WERI-Rb-1 (cell line): ENCODE data around the gene TSSK6.

Experiments
- DNase-seq: peaks from one replicate; pipeline ENCODE4 v3.0.0-alpha.2; 2020
- H3K27ac ChIP-seq: fragments of 250-450 bp; sonication (Bioruptor Pico); 2 replicates; pipeline ENCODE4 v1.5.1; 2020; ENCODE audit warnings: mild to moderate bottlenecking, moderate library complexity
- H3K27me3 ChIP-seq: fragments of 250-450 bp; sonication (Bioruptor Pico); 2 replicates; pipeline ENCODE4 v1.5.1; 2021; ENCODE audit warnings: mild to moderate bottlenecking, low read depth, moderate library complexity; ENCODE audit not compliant: insufficient read depth, severe bottlenecking
- H3K36me3 ChIP-seq: fragments of 250-450 bp; sonication (Bioruptor Pico); 2 replicates; pipeline ENCODE4 v1.5.1; 2020; ENCODE audit warnings: mild to moderate bottlenecking, moderate library complexity
- H3K4me3 ChIP-seq: 2 replicates; pipeline ENCODE4 v1.5.1; 2011; ENCODE audit warnings: low read depth, mild to moderate bottlenecking, control low read depth, low read length
- H3K9me3 ChIP-seq: fragments of 250-450 bp; sonication (Bioruptor Pico); 2 replicates; pipeline ENCODE4 v1.5.1; 2021; ENCODE audit warnings: mild to moderate bottlenecking, moderate library complexity; ENCODE audit not compliant: severe bottlenecking
- TF ChIP-seq, protein P1 (sequence below): IDR thresholded peaks from 2 replicates; pipeline ENCODE4 v1.5.1; 2011; ENCODE audit warnings: low read depth, mild to moderate bottlenecking, control low read depth, inconsistent platforms, low read length

TSSK6 gene

DNA sequence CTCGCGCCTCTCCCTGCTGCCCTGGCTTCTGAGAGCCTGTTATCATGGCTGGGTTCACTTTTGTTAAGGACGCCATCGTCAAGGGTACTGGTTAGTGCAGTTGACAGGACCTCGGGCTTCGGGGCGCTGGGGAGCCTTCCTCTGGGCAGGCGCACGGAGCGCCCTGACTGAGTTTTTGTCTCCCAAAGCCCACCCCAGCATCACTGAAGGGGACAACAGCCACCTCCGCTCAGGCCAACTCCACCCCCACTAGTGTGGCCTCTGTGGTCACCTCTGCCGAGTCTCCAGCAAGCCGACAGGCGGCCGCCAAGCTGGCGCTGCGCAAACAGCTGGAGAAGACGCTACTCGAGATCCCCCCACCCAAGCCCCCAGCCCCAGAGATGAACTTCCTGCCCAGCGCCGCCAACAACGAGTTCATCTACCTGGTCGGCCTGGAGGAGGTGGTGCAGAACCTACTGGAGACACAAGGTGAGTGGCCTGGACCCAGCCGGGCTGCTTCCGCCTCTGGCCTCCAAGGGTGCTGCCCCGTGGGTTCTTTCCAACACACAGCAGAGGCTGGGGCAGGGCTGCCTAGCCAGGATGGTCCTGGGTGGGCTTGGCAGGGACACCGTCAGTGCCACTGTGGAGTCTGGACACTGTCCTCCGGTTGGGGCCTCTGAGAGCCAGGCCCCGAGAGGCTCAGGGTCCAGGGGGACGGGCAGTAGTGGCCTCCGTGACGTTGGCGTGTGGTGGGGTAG lies 16.9 kb downstream of the TSSK6 start:
- no peak for DNase-seq
- no peaks in the 10 kb centered on the region for H3K27me3 ChIP-seq
- TF ChIP-seq, protein P1, sequence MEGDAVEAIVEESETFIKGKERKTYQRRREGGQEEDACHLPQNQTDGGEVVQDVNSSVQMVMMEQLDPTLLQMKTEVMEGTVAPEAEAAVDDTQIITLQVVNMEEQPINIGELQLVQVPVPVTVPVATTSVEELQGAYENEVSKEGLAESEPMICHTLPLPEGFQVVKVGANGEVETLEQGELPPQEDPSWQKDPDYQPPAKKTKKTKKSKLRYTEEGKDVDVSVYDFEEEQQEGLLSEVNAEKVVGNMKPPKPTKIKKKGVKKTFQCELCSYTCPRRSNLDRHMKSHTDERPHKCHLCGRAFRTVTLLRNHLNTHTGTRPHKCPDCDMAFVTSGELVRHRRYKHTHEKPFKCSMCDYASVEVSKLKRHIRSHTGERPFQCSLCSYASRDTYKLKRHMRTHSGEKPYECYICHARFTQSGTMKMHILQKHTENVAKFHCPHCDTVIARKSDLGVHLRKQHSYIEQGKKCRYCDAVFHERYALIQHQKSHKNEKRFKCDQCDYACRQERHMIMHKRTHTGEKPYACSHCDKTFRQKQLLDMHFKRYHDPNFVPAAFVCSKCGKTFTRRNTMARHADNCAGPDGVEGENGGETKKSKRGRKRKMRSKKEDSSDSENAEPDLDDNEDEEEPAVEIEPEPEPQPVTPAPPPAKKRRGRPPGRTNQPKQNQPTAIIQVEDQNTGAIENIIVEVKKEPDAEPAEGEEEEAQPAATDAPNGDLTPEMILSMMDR, result no peak
- no peak overlapping the region for H3K4me3 ChIP-seq
- H3K27ac ChIP-seq, result no peak overlapping the region
- H3K9me3 ChIP-seq, result no peaks in the 10 kb centered on the region
- peaks cover 79% of the 10 kb centered on the region for H3K36me3 ChIP-seq

DNA sequence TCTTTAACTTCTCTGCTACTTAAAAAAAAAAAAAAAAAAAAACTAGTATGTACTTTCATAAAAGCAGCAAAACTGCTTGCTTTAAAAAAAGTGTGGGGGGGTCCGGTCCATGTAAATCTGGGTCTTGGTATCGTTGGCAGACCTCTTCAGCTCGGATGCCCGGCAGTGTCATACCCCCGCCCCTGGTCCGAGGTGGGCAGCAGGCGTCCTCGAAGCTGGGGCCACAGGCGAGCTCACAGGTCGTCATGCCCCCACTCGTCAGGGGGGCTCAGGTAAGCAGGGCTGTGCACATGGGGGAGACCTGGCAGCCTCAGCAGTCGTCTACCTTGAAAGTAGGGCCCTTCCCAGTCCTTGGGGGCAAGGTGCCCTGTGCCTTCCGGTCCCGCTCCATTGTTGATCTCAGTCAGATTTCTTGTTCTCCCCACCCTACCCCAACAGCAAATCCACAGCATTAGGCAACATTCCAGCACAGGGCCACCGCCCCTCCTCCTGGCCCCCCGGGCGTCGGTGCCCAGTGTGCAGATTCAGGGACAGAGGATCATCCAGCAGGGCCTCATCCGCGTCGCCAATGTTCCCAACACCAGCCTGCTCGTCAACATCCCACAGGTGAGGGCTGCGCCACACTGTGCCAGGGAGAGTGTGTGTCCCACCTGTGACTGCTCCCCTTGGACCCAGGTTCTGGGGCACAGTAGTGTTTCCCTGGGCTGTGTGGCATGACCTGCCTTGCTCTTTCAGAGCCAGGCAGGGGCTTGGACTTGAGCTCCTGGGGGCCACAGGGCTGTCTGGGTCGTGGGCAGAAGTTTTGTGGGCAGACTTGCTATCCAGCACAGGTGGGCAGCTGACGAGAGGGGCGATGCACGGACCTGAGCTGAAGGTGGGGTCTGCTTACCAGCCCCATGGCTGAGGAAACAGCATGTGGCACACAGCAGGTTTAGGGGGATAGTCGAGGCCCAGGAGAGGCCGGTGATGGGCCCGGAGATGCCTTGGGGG lies 19.4 kb downstream of the TSSK6 start:
- no peak overlapping the region for H3K4me3 ChIP-seq
- H3K27ac ChIP-seq, result no peak overlapping the region
- TF ChIP-seq, protein P1, result no peak
- peaks cover 73% of the 10 kb centered on the region for H3K36me3 ChIP-seq
- no peaks in the 10 kb centered on the region for H3K9me3 ChIP-seq
- H3K27me3 ChIP-seq, result no peaks in the 10 kb centered on the region
- no peak for DNase-seq

DNA sequence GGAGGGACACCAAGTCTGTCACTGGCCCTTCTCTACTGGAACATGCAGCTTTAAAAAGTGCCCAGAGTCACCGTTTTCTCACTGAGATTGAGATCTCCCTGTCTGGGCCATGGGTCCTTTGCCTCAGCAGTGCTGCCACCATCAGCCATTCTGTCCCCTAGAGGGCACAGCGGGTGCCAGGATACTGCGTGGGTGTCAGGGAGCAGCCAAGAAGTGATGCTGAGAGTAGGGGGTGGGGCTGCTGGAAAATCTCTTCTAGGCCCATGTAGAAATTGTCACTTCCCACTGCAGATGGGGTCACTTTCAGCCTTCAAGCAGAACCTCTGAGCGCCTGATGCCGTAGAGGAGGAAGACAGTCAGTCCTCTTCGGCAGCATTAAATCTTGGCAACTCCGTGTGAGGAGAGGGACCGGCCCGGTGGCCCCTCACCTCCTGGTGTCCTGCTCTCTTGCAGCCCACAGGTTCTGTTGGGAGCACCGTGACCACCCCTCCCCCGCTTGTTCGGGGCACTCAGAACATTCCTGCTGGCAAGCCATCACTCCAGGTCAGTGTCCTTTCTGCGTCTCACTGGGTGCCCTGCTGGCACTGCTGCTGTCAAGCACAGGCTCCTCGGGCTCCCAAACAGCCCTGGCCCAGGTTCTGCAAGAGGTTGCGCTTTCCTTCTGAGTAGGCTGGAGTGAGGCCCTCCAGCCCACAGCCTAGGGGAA lies 21.4 kb downstream of the TSSK6 start:
- H3K27ac ChIP-seq, result no peak overlapping the region
- peaks cover 59% of the 10 kb centered on the region for H3K36me3 ChIP-seq
- DNase-seq, result no peak
- TF ChIP-seq, protein P1, result no peak
- no peaks in the 10 kb centered on the region for H3K27me3 ChIP-seq
- H3K9me3 ChIP-seq, result no peaks in the 10 kb centered on the region
- H3K4me3 ChIP-seq, result no peak overlapping the region

DNA sequence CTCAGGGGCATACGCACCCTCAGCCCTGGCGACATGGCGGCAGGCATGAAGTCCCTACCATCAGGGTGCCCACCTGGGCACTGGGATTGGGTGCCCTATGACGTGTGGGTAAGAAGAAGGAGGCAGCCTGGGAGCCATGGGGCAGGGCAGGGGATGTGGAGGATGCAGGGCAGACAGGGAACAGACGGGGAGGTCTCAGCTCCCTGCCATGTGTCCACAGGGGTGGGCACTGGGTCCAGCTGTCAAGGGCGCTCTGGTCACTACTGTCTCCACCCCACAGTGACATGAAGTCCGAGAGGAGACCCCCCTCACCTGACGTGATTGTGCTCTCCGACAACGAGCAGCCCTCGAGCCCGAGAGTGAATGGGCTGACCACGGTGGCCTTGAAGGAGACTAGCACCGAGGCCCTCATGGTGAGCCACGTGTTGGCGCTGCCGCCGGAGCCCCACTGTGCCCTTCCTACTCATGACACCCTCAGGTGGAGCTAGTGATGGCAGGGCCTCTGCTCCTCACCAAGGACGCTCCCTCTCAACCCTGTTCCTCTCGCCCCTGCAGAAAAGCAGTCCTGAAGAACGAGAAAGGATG lies 23.2 kb downstream of the TSSK6 start:
- H3K27me3 ChIP-seq, result no peaks in the 10 kb centered on the region
- H3K4me3 ChIP-seq, result no peak overlapping the region
- TF ChIP-seq, protein P1, result no peak
- H3K9me3 ChIP-seq, result no peaks in the 10 kb centered on the region
- peaks cover 40% of the 10 kb centered on the region for H3K36me3 ChIP-seq
- DNase-seq, result no peak
- H3K27ac ChIP-seq, result no peak overlapping the region

DNA sequence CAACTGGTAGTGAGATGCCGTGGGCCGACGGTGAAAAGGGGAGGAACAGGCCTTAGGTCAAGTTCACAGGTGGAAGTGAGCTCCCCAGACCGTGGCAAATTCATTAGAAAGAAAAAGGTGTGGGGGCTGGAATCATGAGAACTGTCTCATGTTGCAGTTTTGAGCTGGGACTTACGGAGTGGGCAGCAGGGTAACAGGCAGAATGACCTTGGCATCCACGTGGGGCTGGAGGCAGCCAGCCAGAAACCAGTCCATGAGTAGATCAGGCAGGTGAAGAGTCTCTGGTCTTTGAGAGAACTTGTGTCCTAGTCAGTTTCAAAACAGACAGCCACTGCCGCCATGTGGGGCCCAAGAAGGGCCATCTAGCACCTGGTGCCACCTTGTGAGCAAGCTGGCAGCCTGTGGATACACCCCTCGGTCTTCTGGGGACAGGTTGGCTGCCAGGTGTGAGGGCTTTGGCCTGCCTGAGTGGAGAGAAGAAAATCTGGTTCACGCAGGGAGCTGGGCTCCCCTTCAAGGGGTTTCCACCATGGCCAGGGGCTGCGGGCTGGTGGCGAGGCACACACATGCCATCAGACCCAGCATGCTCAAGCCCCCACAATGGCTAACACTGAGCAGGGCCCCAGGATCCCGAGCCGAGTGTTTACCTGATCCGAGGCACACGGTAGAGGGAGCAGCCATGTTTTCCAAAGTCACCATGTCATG lies 23.9 kb downstream of the TSSK6 start:
- no peak for DNase-seq
- peaks cover 35% of the 10 kb centered on the region for H3K36me3 ChIP-seq

More for the DNA sequence above, 23.9 kb downstream of the TSSK6 start:
- Histone ChIP-seq H3K27me3 (no peaks in the 10 kb centered on the region), H3K4me3 (no peak overlapping the region), H3K27ac (no peak overlapping the region), H3K9me3 (no peaks in the 10 kb centered on the region)
- TF ChIP-seq, protein P1, result no peak
